ENCODE measurements around the gene FOLR3.
"Not testable (repeated sequence)": the region's sequence is repeated elsewhere in the genome, so short reads cannot be mapped to it uniquely, and the experiment has no call there.

The FOLR3 gene

GRCh38 chr11:72135473-72135872 lies at the start of gene FOLR3:
Gene FOLR3 (plus strand): TSS chr11:72135725. CDS start chr11:72135953, 228 bp downstream.
- not testable (repeated sequence) for DNase-seq (ENCODE audit: low spot score)

- no peak for DNase-seq (ENCODE audit: low spot score)
Measured at GRCh38 chr11:72088076-72088808, 47.3 kb upstream of the FOLR3 start.

- peak; percentile 62 for DNase-seq (ENCODE audit: low spot score)
Measured at GRCh38 chr11:72091292-72091691, 44.2 kb upstream of the FOLR3 start.

- no peak for DNase-seq (ENCODE audit: low spot score)
Measured at GRCh38 chr11:72098741-72099140, 36.8 kb upstream of the FOLR3 start.

GRCh38 chr11:72100009-72100408 lies 35.5 kb upstream of the FOLR3 start:
- no peak for DNase-seq (ENCODE audit: low spot score)

- no peak for DNase-seq (ENCODE audit: low spot score)
Measured at GRCh38 chr11:72100462-72100861, 35.1 kb upstream of the FOLR3 start.

GRCh38 chr11:72102162-72102561 lies 33.4 kb upstream of the FOLR3 start:
- DNase-seq (ENCODE audit: low spot score): no peak

- DNase-seq (ENCODE audit: low spot score): no peak
Measured at GRCh38 chr11:72102631-72102945, 32.9 kb upstream of the FOLR3 start.

GRCh38 chr11:72102946-72103753 lies 32.4 kb upstream of the FOLR3 start, which contains the start of gene LAMTOR1:
Gene LAMTOR1 (minus strand): TSS chr11:72103297. CDS start chr11:72103224, 73 bp downstream.
- peak; percentile 97 for DNase-seq (ENCODE audit: low spot score)

- DNase-seq (ENCODE audit: low spot score): no peak
Measured at GRCh38 chr11:72103754-72104167, 31.8 kb upstream of the FOLR3 start.

- no peak for DNase-seq (ENCODE audit: low spot score)
Measured at GRCh38 chr11:72105888-72106287, 29.6 kb upstream of the FOLR3 start, which contains the start of gene TOMT. Gene TOMT (plus strand): TSS chr11:72105924. CDS start chr11:72105952, 28 bp downstream.

- no peak for DNase-seq (ENCODE audit: low spot score)
Measured at GRCh38 chr11:72111300-72112142, 24.0 kb upstream of the FOLR3 start.

- peak; percentile 99 for DNase-seq (ENCODE audit: low spot score)
Measured at GRCh38 chr11:72112143-72112977, 23.2 kb upstream of the FOLR3 start, which contains the start of gene ANAPC15. Gene ANAPC15 (minus strand): TSS chr11:72112695. CDS start chr11:72111276, 1,419 bp downstream.

GRCh38 chr11:72112978-72113808 lies 22.3 kb upstream of the FOLR3 start:
- no peak for DNase-seq (ENCODE audit: low spot score)

- DNase-seq (ENCODE audit: low spot score): no peak
Measured at GRCh38 chr11:72114570-72114969, 21.0 kb upstream of the FOLR3 start.

GRCh38 chr11:72116019-72116755 lies 19.3 kb upstream of the FOLR3 start:
- no peak for DNase-seq (ENCODE audit: low spot score)

- no peak for DNase-seq (ENCODE audit: low spot score)
Measured at GRCh38 chr11:72119198-72119597, 16.3 kb upstream of the FOLR3 start.

GRCh38 chr11:72120930-72121329 lies 14.6 kb upstream of the FOLR3 start:
- no peak for DNase-seq (ENCODE audit: low spot score)

GRCh38 chr11:72122607-72123006 lies 12.9 kb upstream of the FOLR3 start:
- DNase-seq (ENCODE audit: low spot score): no peak
